ENCODE data around the gene CCDC28B.

DNA sequence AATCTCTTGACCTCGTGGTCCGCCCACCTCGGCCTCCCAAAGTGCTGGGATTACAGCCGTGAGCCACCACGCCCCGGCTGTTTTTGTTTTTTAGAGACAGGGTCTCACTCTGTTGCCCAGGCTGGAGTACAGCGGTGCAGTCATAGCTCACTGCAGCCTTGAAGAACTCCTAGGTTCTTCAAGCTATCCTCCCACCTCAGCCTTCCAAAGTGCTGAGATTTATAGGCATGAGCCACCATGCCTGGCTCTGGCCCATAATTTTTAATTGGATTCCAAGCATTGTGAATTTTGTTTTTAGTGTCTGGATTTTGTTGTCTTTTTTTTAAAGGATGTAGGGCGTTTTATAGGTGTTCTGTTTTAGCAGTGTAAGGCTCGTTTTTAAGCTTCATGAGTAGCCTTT, 49.5 kb upstream of the CCDC28B start:
- TF ChIP-seq RAD21 (conservative IDR thresholded peaks at IDR 0.05), result no peak
- no peak for TF ChIP-seq POLR2AphosphoS5 (IDR thresholded peaks at IDR 0.05)
- TF ChIP-seq, protein P1, sequence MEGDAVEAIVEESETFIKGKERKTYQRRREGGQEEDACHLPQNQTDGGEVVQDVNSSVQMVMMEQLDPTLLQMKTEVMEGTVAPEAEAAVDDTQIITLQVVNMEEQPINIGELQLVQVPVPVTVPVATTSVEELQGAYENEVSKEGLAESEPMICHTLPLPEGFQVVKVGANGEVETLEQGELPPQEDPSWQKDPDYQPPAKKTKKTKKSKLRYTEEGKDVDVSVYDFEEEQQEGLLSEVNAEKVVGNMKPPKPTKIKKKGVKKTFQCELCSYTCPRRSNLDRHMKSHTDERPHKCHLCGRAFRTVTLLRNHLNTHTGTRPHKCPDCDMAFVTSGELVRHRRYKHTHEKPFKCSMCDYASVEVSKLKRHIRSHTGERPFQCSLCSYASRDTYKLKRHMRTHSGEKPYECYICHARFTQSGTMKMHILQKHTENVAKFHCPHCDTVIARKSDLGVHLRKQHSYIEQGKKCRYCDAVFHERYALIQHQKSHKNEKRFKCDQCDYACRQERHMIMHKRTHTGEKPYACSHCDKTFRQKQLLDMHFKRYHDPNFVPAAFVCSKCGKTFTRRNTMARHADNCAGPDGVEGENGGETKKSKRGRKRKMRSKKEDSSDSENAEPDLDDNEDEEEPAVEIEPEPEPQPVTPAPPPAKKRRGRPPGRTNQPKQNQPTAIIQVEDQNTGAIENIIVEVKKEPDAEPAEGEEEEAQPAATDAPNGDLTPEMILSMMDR (IDR thresholded peaks at IDR 0.05; ENCODE audit: poor library complexity, severe bottlenecking), result no peak
- TF ChIP-seq EZH2 (IDR thresholded peaks at IDR 0.05; ENCODE audit: borderline replicate concordance, insufficient read depth, low read length, poor library complexity, severe bottlenecking), result no peak
- TF ChIP-seq TAF1 (IDR thresholded peaks at IDR 0.05; ENCODE audit: low read depth), result no peak
